Activated CD8-positive, alpha-beta memory T cell treated with anti-CD3 and anti-CD28 coated beads, Interleukin-2, amount 50 U/mL, for 4 hours (primary cell): ENCODE measurements around the gene FASTKD1.
"Not testable (repeated sequence)": the region's sequence is repeated elsewhere in the genome, so short reads cannot be mapped to it uniquely, and the experiment has no call there.

ENCODE experiments used
- DNase-seq: peaks from one replicate; pipeline ENCODE4 v3.0.0-alpha.2; 2020

The FASTKD1 gene

DNA sequence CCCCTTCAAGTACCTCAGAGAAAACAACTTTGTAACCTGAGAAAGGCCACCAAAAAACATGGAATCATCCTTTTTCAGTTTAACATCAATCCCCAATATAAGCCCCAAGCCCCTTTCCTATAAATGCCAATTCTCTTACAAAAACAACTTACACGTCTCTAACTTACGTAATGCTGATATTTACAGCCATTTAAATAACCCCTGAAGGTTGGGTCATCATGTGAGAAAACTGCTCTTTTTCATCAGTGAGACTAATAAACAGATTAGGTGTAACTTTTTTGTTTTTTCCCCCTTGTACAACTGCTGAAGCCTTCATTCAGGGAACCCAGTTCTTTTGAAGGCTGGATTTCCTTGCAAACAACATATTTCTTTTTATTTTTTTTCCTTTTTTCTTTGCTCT lies 3.7 kb downstream of the FASTKD1 start:
- DNase-seq: no peak

GRCh38 chr2:169565686-169566085 lies 8.0 kb downstream of the FASTKD1 start:
- no peak for DNase-seq

DNA sequence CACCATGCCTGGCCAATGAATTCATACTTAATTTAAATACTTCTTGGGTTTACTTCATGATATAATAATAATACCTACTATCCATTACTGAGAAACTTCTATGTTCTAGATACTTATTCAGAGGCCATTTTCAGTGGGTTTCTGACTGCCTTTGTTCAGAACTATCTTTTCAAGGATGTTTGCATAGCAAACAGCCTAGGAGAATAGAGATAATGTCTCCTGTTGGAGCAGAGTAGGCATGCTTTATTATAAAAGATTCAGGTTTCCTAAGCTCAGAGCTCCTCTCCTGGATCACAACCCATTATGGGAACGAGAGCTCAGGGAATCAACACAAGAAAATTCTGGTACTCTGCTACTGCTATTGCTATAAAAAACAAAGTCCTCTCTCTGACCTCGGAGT lies 11.1 kb downstream of the FASTKD1 start:
- no peak for DNase-seq

DNA sequence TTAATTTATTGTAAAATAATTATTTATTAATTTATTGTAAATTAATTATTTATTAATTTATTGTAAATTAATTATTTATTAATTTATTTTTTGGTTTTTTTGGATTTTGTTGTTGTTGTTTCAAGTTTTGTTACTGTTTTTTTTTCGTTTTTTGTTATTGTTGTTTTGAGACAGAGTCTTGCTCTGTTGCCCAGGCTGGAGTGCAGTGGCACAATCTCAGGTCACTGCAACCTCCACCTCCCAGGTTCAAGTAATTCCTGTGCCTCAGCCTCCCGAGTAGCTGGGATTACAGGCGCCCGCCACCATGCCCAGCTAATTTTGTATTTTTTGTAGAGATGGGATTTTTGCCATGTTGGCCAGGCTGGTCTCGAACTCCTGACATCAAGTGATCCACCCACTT lies 11.6 kb downstream of the FASTKD1 start:
- not testable (repeated sequence) for DNase-seq

GRCh38 chr2:169561364-169561763 lies 12.3 kb downstream of the FASTKD1 start:
- DNase-seq: no peak

- no peak for DNase-seq
These were observed 26.9 kb downstream of the FASTKD1 start for GRCh38 chr2:169546756-169547155.

DNA sequence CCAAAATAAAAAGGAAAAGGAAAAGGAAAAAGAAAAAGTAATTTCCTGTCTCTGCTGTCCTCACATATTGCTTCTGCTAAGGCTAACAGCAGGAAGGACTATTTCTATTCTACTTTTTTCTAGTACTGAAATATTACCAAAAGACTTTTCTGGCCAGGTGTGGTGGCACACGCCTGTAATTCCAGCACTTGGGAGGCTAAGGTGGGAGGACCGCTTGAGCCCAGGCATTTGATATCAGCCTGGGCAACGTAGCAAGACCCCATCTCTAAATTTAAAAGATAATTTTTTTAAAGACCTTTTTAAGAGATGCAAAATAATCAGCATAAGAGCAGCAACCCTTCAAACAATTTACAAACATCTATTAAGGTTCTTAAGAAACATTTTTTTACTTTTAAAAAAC lies 31.2 kb downstream of the FASTKD1 start:
- DNase-seq: no peak

DNA sequence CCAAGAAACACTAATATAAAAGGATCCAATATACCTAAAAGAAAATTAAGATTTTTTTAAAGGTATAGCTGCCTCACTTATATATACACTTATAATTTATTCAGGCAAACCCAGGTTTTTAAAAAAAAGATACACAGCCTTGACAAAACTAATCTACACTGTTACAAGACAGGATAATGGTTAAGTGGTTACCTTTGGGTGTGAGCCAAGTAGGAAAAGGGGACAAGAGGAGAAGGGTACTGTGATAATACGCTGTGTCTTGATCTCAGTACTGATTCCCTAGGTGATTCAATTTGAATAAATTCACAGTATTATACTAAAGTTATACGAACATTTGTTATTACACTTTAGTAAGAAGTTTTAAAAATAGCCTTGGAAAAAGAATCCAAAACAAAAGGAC lies 33.5 kb downstream of the FASTKD1 start:
- no peak for DNase-seq

- not testable (repeated sequence) for DNase-seq
These were observed 34.2 kb downstream of the FASTKD1 start for GRCh38 chr2:169539460-169539859.

DNA sequence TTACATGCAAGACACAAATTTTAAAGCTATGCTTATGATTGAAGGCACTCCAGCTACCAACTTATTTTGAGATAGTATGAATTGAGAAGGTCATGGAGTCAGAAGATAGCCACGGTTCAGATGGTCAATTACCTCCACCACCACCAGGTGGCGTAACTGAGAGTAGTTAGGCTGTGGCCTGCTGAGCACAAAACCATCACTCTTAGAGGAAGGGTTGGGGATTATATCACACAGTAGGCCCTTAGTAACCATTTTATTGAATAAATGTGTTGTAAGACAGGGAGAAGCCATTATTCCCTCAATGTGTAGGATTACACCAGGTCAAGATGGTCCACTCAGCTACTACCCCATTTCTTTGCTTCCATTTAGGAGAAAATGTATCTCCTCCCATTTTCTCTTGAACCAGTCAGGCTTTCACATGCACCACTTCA lies 45.4 kb downstream of the FASTKD1 start:
- peak; percentile 76 for DNase-seq

DNA sequence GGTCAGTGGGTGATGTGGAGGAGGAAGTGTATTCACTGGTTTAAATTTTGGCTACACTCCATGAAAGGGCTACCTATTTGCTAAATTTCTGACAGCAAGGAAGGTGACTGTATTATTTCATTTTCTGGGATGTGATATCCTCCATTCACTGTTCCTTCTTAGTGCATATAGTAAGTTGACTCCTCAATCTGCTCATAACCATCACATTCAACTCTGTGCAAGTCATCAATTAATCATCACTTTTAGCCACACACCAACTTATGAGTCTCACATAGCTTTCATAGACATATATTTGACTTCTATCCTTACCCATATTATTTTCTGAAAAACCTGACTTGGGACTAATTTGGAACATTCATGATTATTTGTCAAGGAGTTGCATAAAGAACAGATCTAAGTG lies 47.2 kb downstream of the FASTKD1 start:
- no peak for DNase-seq

- DNase-seq: no peak
These were observed 48.2 kb downstream of the FASTKD1 start for GRCh38 chr2:169525434-169525833.

GRCh38 chr2:169523681-169524080 lies 50.0 kb downstream of the FASTKD1 start:
- no peak for DNase-seq

GRCh38 chr2:169520896-169521295 lies 52.8 kb downstream of the FASTKD1 start:
- DNase-seq: no peak

GRCh38 chr2:169516488-169516995 lies 57.1 kb downstream of the FASTKD1 start:
- DNase-seq: not testable (repeated sequence)

GRCh38 chr2:169514758-169515157 lies 58.9 kb downstream of the FASTKD1 start:
- DNase-seq: not testable (repeated sequence)

GRCh38 chr2:169513926-169514325 lies 59.7 kb downstream of the FASTKD1 start:
- no peak for DNase-seq

DNA sequence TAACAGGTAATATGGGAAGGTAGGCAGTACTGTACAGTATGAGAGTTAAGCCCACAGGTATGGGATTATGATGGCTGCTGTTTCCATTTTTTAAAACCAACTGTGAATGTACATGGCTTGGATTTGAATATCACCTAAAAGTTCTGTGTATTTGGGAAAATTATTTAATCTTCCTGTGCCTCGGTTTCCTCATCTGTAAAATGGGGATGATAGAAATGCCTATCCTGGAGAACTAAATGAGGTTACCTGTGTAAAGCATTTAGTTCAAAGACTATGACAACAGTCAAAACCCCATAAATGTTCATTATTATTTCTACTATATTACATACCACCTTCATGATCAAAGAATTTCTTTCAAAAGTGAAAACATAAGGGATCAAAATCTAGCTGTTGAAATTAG lies 60.6 kb downstream of the FASTKD1 start:
- no peak for DNase-seq

DNA sequence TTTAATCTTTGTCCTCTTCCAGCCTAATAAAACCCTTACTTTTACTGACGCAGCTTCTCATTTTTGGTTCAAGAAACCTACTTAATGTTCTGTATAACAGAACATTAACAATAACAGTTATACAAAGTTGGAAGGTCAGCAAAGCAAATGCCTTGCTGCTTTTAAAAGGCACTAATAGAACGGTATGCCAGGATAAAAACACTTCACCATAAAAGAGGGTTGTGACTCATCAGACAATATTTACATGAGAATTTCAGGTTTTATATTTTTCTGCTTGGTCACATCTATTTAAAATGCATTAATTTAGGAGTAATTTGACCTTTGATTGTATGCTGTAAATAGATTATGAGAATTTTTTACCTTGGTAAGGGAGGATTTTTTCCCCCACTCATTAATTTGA lies 61.1 kb downstream of the FASTKD1 start:
- no peak for DNase-seq

- DNase-seq: no peak
These were observed 61.8 kb downstream of the FASTKD1 start for GRCh38 chr2:169511818-169512217.

DNA sequence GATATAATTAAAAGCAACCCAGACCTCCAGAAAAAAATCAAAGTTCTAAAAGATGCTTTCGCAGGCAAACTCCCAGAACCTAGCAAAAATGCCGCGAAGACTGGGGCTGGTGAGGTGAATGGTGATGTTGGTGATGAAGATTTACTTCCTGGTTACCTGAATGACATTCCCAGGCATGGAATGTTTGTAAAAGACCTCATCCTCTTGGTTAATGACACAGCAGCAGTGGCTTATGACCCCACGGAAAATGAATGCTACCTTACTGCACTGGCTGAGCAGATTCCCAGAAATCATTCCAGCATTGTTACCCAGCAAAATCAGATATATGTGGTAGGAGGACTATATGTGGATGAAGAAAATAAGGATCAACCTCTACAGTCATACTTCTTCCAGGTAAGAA lies 63.2 kb downstream of the FASTKD1 start:
- no peak for DNase-seq

DNA sequence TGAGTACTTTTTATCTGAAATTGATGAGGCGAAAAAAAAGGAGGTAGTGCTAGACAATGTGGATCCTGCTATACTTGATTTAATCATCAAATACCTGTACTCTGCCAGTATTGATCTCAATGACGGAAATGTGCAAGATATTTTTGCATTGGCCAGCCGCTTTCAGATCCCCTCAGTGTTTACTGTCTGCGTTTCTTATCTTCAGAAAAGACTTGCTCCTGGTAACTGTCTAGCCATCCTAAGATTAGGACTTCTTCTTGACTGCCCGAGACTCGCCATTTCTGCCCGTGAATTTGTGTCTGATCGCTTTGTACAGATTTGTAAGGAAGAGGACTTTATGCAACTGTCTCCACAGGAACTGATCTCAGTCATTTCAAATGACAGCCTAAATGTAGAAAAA lies 63.7 kb downstream of the FASTKD1 start:
- DNase-seq: no peak

- DNase-seq: no peak
These were observed 64.3 kb downstream of the FASTKD1 start, which contains the start of gene KLHL41 for GRCh38 chr2:169509298-169509885. Gene KLHL41 (plus strand): TSS chr2:169509702. CDS start chr2:169509779, 77 bp downstream.

- DNase-seq: no peak
These were observed 66.0 kb downstream of the FASTKD1 start for GRCh38 chr2:169507698-169508097.

DNA sequence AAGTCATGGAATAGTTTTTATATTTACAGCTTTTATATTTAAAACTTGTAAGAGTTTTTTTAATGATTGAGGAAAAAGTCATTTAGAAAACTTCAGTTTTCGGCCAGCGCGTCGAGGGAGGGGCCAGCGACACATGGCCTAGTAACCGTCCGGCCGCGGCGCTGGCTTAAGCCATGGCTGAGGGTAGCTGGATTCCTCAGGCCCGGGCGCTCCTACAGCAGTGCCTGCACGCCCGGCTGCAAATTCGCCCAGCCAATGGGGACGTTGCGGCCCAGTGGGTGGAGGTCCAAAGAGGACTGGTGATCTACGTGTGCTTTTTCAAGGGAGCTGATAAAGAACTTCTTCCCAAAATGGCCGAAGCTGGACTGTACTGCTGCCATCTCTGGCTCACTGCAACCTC lies 69.0 kb downstream of the FASTKD1 start:
- DNase-seq: no peak
